CD4-positive, alpha-beta T cell treated with Interferon gamma for 1 hour (primary cell): ENCODE data around the gene ATP8B3.
A peak's percentile ranks its signal among the peaks of the same experiment; 100 is the strongest.

Experiments used
- DNase-seq: peaks from one replicate; pipeline ENCODE4 v3.0.0-alpha.2; 2020

The ATP8B3 gene

DNA sequence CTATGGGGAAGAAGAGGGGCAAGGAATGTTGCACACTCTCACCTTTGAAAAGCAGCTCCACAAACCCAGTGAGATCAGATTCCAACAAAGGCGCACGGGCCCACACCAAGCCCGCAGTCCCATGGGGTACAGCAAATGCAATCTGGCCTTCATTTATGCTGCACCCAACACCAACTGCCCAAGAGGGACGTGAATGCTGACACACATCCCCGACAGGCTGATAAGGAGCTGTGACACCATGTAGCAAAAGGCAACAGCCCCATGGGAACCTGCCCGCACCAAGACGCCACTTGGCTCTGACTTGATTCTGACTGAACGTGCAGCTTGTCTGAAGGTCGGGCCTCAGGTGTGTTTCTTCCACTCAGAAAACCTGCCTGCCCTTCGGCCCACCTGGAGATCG is 18.9 kb upstream of the ATP8B3 start:
- DNase-seq: no peak

DNA sequence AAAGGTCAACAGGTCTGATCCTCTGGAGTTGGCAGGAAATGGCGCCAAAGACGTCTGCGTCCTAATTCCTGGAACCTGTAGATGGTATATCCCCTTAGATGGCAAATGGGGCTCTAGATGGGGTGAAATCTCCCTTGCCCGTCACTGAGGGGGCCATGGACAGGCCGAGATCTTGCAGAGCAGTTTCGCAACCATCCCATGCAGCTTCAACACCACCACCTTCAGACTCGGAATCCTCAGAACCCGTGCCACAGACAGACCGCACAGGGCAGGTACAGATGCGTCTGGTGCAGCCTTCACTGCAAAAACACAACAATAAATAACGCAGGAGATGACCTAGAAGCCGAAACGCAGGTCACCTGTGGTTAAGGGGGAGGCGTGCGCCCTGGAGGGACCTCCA is 18.5 kb upstream of the ATP8B3 start:
- no peak for DNase-seq

DNA sequence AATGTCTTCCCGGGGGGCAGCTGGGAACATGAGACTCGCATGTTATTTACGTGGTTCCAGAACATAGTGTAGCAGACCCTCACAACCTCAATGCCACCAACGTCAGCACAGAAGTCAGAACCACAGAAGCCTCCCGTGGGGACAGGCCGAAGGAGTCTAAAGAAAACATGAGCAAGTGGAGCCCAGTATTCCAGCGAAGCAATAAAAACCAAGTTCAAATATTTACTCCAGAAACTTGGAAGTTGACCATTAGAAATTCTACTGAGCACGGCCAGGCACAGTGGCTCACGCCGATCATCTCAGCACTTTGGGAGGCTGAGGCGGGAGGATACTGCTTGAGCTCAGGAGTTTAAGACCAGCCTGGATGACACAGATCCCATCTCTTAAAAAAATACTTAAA is 17.9 kb upstream of the ATP8B3 start:
- DNase-seq: no peak

DNA sequence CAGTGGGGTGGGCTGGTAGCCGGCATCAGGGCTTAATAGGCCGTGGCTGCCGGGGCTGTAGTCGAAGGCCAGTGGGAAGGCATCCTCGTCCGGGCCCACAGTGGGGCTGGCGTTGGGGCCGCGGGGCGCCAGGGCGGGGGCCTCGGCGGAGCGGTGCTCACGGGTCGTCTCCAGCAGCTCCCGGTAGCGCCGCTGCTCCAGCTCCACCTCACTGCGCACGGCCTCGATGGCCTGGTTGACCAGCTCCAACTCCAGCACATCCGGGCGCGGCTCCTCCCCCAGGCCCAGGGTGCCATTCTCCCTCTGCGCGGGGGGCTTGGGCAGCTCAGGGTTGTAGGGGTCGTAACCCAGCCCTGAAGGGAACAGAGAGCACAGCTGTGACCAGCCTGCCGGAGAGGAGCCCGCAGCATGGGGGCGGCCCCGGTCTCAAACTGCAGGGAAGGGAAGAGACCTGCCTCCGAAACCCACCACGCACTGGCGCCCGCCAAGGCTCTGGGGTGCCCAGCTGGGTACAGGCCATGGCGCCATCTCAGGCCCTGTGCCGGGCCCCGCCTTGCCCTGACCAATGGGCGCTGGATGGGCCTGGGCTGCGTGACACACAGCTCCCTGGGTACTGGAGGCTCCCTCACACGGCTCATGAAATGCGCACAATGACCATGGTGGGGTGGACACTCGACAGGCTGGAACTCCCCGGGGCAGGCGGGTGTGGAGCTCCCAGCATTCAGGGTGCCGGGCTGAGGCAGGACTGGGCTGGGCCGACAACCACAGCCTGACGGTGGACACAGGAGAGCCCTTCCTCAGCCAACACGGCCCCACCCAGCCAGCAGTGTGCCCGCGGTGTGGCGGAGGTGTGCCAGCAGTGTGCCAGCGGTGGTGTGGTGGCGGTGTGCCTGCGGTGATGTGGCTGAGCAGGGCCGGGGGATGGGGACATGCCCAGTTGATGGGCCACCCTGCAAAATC is 16.5 kb upstream of the ATP8B3 start:
- no peak for DNase-seq

DNA sequence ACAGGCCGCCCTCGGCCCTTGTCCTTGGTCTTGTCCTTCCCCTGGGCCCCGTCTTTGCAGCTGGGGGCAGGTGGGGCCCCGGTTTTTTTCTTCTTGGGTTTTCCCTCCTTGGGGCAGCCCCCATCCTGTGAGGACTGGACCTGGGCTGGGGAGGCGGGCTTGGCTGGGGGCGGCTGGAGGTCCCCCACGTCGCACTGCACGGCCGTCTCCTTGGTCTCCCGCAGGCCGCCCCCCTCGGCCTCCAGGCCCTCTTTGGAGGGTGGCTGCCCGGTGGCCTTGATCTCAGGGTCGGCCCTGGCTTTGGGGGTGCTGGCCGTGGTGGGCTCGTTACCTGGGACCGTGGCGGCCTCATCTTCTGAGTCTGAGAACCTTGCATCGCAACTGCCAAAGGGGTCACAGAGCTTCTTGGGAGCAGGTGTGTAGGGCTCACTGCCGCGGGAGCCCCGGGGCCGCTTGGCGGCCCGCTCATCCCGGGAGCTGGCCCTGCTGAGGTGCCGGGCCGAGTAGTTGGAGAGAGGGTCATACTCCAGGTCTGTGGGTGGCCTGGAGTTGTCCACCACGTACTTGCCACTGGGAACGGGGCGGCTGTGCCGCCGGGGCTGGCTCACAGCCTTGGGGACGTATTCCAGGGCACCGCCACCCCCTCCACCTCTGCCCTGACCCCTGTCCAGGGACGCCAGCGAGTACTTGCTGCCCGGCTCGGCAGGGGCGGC is 15.6 kb upstream of the ATP8B3 start:
- no peak for DNase-seq

DNA sequence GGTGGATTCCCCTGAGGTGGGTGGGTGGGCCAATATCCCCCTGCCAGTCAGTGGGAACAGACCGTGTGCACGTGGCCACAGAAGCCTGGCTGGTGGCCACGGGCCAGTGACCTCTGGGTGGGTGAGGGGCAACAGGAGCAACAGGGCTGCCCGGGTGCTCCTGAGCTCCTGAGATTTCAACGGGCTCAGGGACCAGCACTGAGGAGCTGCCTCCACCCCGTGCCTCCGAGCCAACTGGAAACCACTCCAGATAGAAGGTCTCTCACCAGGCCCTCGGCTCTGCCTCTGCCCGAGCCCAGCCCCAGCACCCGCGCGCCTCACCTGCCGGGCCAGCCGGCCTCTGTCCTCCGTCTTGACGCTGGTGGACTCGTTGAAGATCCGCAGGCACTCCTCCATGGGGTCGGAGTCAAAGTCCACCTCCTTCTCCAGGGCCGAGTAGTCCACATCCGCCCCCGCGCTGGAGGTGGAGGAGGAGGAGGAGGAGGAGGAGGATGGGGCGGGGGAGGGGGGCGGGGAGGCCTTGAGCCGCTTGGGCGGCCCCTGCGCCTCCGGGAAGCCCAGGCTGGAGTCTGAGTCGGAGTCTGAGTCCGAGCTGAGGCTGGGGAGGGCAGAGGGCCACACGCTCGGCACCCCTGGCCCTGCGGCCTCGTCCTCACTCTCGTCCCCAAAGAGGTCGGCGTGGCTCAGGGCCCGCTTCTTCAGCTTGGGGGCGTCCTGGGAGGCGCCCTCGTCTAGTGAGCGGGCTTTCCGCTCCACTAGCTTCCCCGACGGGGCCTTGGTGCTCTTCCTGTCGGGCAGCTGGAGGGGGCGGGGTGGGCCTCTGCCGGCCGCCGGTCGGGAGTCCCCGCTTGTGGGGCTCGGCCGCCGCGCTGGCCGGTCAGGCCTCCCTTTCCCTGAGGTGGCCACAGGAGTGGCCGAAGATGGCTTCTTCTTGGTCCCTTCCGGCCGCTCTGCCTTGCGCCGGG is 14.8 kb upstream of the ATP8B3 start:
- DNase-seq: no peak

DNA sequence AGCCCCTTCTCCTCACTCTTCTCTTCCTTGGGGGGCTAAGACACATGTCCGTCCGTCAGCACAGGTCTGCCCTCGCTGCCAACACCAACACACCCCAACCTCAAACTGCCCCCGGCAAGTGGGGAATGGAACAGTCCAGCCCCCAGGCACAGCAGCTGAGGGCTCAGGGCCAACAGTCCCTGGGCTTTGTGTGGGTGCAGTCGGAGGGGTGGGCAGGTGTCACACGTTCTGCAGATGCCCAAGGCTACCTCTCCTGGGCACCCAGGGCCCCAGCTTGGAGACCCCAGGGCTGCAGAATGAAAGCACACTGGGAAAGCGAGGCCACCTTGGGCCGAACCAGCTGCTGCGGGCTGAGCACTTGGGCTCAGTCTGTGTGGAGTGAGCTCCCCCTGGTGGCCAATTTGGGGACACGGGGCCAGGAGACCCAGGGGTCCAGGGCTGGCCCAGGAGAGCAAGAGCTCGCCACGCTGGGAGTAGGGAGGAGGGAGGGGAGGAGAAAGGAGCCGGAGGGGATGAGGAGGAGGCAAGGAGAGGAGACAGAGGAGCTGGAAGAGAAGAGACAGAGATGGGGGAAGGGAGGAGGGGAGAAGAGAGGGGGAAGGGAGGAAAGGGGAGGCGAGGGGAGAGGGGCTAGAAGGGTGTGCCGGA is 14.0 kb upstream of the ATP8B3 start:
- peak; percentile 70 for DNase-seq

DNA sequence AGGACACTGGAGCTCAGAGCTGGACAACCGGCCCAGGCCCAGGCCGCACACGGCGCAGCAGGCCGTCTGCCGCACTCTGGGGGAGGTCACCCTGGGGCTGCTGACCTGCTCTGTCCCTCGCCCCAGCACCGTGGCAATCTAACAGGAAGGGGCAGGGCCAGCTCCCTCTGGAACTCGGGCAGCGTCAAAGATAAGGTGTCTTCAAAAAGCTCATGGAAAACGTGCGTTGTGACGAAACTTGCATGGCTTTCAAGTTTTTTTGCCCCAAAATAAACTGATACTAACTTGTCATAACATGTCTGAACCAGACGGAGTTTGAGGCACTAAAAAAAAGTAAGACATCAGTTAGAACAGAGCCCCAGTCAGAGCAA is 12.2 kb upstream of the ATP8B3 start:
- DNase-seq: no peak

DNA sequence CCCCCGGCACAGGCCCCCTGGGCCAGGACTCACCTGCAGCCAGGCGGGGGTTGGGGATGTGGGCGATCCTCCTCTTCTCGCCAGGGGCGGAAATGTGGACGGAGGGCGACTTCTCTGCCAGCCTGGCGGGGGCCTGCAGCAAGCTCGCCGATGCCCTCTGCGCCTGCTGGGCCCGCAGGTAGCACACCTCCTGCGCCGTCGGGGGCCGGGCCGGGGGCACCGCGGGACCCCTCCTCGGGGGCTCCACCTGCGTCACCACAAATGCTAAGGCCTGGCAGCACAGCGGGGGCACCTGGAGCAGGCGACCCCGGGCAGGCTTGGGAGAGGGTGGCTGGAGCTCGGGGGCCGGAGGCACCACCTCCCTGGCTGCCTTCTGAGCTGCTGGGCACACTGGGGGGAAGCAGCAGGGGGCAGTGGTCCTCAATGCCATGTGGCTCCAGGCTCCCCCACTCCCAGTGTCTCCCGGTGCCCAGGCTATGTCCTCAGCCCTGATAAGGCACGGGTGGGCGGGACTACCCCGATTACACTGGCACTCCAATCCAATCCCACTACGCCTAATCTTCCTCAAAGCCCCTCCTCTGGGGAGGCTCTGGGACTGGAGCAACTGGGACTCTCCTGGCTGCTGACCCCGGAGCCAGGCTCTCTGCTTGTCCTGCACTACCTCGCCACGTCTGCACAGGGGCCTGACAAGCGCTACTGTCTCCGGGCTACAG is 11.6 kb upstream of the ATP8B3 start:
- no peak for DNase-seq

DNA sequence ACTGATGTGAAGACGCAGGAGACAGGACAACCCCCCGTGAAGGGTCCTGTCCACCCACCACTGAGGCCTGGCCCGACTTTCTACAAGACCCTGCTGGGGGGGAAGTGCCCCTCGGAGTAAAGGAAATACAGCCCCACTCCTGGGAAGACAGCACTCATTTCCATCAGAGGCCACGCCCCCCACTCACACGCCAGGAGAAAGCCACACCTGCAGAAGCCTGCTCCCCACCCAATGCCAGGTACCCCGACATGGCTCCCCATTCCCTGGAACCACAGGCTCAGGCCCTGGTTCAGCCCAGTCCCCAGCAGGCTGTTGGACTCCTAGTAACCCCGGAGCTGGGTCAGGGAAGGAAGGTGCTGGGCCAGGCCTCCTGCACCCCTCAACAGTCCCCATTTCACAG is 10.9 kb upstream of the ATP8B3 start:
- DNase-seq: no peak

DNA sequence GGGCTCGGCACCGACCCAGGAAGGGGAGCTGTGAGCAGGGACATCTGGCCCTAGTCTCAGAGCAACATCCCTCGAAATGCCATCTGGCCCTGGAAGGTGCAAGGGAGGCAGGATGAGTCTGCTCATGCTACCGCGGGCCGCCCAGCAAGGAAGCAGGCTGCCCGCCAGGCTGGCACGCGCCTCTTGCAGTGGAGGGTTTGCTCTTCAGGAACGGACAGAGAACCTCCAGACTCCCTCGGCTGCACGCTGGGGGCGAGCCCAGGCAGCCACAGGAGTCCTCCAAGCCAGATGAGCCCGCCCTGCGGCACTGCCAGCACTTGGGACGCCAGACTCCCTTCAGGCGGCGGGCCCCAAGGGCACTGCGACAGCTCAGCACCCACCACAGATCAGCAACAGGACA is 10.1 kb upstream of the ATP8B3 start:
- no peak for DNase-seq

DNA sequence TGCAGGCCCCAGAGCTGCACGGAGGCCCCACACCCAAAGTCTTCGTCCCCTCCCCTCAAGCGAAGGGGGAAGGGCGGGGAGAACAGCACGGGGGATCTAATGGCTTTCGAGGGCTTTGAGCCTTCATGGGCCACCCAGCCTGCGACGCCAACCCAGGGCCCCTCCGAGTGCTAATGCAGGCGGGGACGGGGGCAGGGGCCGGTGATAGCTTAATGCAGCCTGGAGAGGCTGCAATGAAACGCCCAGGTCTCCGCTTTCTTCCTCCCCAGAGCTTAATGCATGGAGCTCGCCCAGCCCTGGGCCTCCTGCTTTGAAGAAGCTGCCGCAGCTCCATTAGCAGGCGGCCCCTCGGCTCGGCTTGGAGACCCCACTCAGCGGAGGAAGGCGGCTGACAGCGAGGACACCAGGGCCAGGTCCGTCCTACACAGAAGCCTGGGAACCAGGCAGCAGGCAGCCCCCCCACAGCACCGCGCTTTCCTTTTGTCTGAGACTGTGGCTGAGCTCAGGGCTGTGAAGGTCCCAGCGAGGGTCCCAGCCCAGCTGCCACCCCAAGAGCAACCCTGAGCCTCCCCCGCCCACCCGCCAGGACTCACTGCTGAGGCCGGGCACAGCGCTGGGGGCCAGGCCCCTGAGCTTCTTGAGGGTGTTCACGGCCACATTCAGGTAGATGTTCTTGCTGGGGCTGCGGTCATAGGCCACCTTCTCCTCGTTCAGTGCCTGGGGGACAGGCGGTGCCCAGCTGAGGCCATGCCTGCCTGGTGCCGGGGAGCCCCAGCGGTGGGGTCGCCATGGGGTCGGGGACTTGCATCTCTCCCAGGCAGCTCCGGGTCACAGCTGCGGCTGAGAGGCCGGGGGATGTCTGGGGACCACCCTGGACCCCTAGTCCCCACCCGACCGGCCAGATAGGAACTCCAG is 7.5 kb upstream of the ATP8B3 start:
- DNase-seq: no peak

DNA sequence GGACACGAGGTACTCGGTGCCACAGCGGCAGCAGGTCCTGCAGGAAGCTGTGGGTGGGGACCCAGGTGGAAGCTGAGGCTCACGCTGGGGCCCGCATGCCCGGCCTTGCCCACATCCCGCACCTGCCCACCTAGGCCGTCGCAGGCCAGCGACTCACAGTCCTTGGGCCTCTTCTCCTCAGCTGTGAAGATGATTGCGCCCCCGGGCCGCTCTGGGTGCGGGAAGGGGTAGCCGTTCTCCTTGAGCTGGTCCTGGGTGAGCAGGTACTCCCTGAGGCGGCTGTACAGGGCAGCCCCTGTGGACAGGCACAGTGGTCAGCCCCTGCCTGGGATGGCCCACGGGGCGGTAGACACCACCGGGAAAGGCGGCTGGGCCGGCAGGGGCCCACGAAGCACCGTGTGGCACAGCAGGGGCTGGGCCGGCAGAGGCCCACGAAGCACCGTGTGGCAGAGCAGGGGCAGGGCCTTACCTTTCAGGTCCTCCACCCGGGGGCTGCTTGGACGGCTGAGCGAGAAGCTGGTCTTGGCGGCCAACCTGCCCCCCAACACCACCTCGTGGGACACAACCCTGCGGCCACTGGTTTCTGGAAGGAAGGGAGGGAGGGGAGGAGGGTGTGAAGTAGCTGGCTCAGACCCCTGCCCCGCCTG is 6.6 kb upstream of the ATP8B3 start:
- no peak for DNase-seq

DNA sequence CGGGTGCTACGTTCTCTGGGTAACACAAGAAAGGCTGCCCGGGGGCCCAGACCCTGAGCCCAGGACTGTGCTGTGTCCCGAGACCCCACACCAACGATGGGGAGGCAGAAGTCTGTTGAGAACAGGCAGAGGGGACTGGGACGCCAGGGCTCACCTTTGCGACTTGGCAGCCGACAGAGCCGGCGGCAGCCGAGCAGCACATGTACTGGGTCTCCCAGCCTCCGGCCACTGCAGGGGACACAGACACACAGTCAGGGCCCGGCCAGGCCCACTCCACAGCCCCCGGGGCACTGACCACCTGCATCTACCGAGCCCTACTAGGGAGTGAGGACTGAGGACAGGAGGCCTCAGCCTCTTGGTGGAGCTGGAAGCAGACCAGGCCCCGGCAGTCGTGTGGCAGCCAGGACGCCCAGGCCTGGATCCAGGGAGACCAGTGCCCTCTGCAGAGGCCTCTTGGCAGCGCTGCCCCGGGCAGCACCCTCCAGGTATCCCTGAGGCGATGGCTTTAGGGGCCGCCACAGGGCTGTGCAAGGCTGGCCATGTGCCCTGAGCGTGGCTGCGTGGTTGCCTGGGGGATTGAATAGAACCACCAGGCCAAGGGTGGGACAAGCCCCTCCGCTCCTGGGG is 5.6 kb upstream of the ATP8B3 start:
- no peak for DNase-seq

DNA sequence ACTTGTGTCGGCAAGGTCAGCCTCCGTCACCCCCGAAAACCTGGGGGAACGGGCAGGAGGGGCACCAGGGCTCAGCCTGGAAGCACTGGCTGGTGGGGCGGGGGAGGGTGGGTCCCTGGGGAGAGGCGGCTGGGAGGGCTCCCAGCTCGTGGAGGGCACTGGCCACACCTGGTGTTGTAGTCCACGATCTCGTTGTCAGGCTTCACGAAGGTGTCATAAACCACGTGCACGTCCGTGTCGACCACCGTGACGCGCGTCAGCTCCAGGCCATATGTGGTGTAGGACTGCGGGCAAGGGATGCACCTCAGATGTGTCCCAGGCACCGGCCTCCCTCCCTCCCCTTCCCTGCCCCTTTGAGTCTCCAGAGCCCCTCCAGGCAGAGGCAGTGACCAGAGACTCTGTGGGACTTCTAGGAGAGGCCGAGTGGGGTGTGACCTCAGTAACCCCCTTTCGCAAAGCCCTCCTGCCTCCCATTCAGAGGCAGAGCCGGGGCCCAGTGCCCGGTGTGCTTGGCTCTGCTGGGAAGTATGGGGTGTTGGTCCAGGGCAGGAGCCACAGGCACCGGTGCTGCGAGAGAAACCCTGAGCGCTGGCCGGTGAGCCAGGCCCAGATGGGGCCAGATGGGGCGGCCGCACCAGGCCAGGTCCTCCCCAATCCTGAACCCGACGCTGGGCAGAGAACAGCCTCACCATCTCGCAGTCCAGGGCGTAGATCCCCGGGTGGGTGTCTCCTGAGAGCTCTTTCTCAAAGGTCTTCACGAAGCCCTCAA is 4.6 kb upstream of the ATP8B3 start:
- no peak for DNase-seq

DNA sequence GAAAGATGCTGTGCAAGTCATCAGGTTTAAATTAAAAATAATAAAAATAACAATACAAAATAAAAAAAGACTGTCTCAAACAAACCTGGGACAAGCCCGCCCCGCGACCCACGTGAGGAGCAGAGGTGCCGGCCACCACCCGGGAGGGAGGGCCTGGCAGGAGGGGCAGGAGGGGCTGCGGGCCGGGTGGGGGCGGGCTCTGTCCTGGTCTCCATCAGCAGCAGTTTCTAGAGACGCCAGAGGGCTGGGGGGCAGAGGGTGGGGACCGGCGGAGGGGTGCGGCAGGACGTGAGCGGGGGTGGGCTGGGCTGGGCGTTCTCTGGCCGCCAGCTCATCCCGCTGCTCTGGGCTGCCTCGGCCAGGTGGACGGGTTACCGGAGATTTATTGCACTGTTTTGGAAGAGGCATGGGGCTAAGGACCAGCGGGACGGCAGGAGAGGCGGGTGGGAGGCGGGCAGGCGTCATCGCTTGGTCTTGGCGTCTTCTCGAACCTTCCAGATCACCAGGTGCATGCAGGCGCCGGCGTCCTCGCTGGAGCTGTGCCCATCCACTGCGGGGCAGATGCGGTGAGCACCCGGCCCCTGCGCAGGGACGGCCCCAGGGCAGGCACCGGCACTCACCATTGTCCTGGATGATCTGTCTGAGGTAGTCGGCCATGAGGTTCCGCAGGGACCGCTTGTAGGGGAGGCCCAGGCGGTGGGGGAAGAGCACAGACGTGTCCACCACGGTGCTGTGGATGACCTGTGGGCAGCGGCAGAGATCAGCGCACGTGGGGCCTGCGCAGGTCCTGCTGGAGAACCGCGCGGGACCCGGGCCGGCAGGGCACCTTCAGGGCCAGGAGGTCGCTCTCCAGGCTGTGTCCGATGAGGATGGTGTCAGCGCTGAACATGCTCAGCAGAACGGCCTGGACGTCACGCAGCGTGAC is 3.8 kb upstream of the ATP8B3 start:
- no peak for DNase-seq

DNA sequence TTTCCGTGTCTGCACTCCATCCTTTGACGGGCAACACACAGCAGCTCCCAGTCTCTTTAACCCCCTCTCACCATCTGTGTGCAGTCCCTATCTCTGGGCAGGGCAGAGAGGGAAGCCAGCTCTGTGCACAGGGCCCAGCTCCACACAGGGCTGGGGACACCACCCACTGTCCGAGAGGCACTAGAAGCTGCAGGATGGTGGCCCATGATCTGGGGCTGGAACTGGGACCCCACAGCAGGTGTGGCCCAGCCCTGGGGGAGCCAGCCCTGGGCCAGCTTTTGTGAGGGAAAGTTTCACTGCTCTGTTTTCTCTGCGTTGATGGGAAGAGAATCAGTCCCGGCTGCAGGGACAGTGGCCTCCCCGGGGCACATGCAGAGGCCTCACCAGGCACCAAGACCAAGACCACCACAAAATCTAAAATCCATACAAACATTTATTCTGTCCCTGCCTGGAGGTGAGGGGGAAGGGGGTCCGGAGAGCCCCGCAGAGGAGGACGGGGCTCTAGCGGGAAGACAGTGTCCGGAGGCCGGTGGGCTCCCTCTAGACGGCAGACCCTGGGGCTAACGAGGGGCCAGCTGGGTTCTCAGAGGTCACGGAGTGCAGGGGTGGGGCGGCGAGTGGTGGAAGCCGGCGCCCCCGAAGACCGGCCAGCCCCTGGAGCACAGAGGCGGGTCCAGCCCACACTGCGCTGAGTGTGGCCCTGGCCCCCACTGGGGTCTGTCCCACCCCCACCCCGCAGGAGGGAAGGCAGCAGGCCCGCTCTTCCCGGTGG is 2.9 kb upstream of the ATP8B3 start:
- DNase-seq: no peak
